Nephron (organoid): ENCODE data around the gene THTPA.

Experiments
- H3K27ac Mint-ChIP-seq, 3 experiments: 2 replicates each; pipeline ENCODE4 v1.8.0; 2020; ENCODE audit warnings: mixed read lengths in 3 of 3, mild to moderate bottlenecking in 2 of 3, moderate library complexity in 1 of 3
- H3K27me3 Mint-ChIP-seq: 2 replicates; pipeline ENCODE4 v1.8.0; 2021; ENCODE audit warnings: low read depth, mild to moderate bottlenecking, moderate library complexity, mixed read lengths
- H3K36me3 Mint-ChIP-seq: 2 replicates; pipeline ENCODE4 v1.8.0; 2020; ENCODE audit warnings: low read depth, mixed read lengths
- H3K4me1 Mint-ChIP-seq: 2 replicates; pipeline ENCODE4 v1.8.0; 2020; ENCODE audit warnings: mixed read lengths
- H3K4me3 Mint-ChIP-seq, 3 experiments: 2 replicates each; pipeline ENCODE4 v1.8.0; 2020; ENCODE audit warnings: mild to moderate bottlenecking in 3 of 3, mixed read lengths in 3 of 3, moderate library complexity in 2 of 3
- H3K9me3 Mint-ChIP-seq: 2 replicates; pipeline ENCODE4 v1.8.0; 2020; ENCODE audit warnings: mixed read lengths
- TF ChIP-seq, protein P1 (sequence below), 3 experiments: fragments of 200-600 bp; sonication (generic); IDR thresholded peaks; one replicate each; pipeline ENCODE4 v1.5.0; 2021; ENCODE audit warnings: antibody characterized with exemption in 3 of 3; ENCODE audit not compliant: unreplicated experiment in 3 of 3

The THTPA gene

DNA sequence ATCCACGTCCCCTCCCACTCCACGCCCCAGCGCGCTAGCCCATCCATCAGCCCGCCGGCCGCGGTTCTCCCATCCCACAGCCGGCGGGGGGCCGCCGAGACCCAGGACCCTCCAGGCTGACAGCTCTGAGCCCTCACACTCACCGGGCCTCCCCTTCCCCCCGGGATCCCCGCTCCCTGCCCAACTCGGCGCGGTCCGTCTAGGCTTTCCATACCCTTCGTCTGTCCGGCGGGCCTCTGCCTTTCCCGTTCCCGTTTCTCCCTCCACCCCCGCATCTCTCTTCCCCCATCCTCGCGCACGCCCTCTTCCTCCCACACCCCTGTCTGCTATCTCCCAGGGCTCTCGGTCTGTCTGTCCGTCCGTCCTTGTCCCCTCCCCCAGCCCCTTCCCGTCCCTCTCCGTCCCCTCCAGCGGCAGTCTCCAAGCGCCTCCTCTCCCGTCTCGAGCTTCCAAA is 5.2 kb upstream of the THTPA start:
- H3K4me3 Mint-ChIP-seq, result no peak overlapping the region
- H3K27me3 Mint-ChIP-seq, result no peaks in the 10 kb centered on the region
- TF ChIP-seq, protein P1, sequence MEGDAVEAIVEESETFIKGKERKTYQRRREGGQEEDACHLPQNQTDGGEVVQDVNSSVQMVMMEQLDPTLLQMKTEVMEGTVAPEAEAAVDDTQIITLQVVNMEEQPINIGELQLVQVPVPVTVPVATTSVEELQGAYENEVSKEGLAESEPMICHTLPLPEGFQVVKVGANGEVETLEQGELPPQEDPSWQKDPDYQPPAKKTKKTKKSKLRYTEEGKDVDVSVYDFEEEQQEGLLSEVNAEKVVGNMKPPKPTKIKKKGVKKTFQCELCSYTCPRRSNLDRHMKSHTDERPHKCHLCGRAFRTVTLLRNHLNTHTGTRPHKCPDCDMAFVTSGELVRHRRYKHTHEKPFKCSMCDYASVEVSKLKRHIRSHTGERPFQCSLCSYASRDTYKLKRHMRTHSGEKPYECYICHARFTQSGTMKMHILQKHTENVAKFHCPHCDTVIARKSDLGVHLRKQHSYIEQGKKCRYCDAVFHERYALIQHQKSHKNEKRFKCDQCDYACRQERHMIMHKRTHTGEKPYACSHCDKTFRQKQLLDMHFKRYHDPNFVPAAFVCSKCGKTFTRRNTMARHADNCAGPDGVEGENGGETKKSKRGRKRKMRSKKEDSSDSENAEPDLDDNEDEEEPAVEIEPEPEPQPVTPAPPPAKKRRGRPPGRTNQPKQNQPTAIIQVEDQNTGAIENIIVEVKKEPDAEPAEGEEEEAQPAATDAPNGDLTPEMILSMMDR (IDR thresholded peaks at IDR 0.05; ENCODE audit: unreplicated experiment in 3 of 3), result no peak
- H3K36me3 Mint-ChIP-seq, result no peaks in the 10 kb centered on the region
- H3K27ac Mint-ChIP-seq, result peak overlapping the region; percentile 8 to 93 (median 55)
- H3K4me1 Mint-ChIP-seq, result peaks cover 8% of the 10 kb centered on the region
- H3K9me3 Mint-ChIP-seq, result no peaks in the 10 kb centered on the region

DNA sequence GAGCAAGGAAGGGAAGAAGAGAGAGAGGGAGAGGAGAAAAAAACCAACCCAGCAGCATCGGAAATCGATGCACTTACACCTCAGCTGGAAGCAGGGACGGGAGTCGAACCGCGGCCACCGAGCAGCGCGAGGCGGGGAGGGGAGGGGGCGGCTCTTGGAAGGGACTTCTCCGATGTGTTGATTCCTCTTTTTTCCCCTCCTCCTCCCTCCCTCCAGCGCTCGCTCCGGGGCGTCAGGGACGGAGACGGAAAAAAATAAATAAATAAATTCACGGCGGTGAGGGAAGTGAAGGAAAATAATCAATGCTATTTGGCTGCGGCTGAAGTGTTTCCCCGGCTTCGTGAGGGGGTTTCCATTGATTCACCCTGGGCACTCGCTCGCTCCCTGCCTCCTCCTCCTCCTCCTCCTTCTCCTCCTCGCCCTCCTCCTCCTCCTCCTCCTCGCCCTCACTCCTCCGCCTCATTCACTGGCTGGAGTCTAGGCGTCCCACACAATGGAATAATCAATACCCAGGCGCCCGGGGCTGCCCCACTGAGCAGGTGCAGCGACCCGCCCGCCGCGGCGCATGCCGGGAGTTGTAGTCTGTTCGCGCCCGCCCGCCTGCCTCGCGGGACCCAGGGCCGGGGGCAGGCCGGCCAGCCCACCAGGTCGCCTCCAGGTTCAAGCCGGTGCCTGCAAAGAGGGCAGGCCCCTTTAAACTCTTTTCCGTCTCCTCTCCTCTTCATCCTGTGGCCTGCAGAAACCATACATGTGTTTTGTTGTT is 4.6 kb upstream of the THTPA start, which contains the start of gene ZFHX2:
ZFHX2 (minus strand) TSS at position 500 of the 763 bp plus-strand sequence. CDS start 16,440 bp downstream, outside the sequence.
- Mint-ChIP-seq H3K27me3 (no peaks in the 10 kb centered on the region), H3K27ac (peak within 1 kb of the TSS; percentile 53 to 93 (median 55)), H3K4me3 (peak within 1 kb of the TSS in 1 of 3 experiments; percentile 20), H3K4me1 (peaks cover 14% of the 10 kb centered on the region), H3K36me3 (no peaks in the 10 kb centered on the region), H3K9me3 (no peaks in the 10 kb centered on the region)
- TF ChIP-seq, protein P1 (IDR thresholded peaks at IDR 0.05; ENCODE audit: unreplicated experiment in 3 of 3), result no peak

DNA sequence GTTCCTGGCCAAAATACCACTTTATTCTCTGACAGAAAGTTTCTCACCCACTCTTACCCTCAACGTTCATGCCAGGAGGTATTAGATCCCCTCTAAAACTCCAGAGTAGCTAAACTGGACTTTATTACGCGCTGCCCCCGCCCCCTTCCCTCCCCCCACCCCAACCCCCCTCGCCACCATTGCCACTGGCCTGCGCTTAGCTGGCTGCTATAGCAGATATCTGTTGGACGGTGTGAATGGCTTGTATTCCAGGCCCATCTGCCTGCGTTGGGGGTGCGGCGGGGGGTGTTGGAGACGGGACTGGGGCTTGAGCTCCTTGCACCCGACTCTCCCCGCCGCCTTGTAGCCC is 564 bp upstream of the THTPA start:
- no peaks in the 10 kb centered on the region for H3K9me3 Mint-ChIP-seq
- peaks cover 31% of the 10 kb centered on the region for H3K4me1 Mint-ChIP-seq
- no peaks in the 10 kb centered on the region for H3K36me3 Mint-ChIP-seq
- TF ChIP-seq, protein P1 (IDR thresholded peaks at IDR 0.05; ENCODE audit: unreplicated experiment in 3 of 3), result no peak
- no peaks in the 10 kb centered on the region for H3K27me3 Mint-ChIP-seq
- peak overlapping the region; percentile 88 to 98 (median 94) for H3K27ac Mint-ChIP-seq
- peak overlapping the region; percentile 94 to 99 (median 99) for H3K4me3 Mint-ChIP-seq

DNA sequence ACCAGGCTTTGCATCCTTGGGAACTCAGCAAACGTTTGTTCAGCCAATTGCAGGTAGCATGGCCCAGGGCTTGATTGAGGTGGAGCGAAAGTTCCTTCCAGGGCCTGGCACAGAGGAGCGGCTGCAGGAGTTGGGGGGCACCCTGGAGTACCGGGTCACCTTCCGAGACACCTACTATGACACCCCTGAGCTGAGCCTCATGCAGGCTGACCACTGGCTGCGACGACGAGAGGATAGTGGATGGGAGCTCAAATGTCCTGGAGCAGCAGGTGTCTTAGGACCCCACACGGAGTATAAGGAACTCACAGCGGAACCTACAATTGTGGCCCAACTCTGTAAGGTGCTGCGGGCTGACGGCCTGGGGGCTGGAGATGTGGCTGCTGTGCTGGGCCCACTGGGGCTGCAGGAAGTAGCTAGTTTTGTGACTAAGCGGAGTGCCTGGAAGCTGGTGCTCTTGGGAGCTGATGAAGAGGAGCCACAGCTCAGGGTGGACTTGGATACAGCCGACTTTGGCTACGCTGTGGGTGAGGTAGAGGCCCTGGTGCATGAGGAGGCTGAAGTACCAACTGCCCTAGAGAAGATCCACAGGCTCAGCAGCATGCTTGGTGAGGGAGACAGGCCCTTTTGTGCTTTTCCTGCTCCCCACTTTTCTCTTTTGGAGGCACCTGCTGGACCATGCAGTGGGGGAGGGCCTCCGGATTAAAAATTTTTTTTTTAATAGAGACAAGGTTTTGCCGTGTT is 799 bp downstream of the THTPA start:
- Mint-ChIP-seq H3K27ac (peak overlapping the region; percentile 88 to 98 (median 94)), H3K27me3 (no peaks in the 10 kb centered on the region), H3K4me3 (peak overlapping the region; percentile 94 to 99 (median 99)), H3K4me1 (peaks cover 31% of the 10 kb centered on the region), H3K36me3 (peaks cover 9% of the 10 kb centered on the region), H3K9me3 (no peaks in the 10 kb centered on the region)
- TF ChIP-seq, protein P1 (IDR thresholded peaks at IDR 0.05; ENCODE audit: unreplicated experiment in 3 of 3), result no peak

DNA sequence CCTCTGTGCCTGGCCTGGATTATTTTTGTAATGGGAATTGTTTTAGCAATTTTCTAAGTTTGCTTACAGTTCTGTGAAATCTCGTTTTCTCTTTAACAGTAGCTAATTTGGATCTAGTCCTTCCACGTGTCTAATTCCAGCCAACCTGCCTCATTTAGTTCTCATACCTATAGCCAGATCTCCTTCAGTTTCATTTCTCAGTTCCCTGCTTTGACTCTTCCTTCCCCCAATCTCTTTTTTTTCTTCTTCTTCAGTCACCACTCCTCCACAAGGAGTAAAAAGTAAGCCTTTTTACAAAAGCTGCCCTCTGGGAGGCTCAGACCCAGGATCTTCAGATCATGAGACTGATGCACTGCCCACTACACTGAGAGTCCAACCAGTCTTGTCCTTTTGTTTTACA is 1.4 kb downstream of the THTPA start:
- TF ChIP-seq, protein P1 (IDR thresholded peaks at IDR 0.05; ENCODE audit: unreplicated experiment in 3 of 3), result no peak
- H3K27me3 Mint-ChIP-seq, result no peaks in the 10 kb centered on the region
- peak overlapping the region; percentile 76 to 84 (median 78) for H3K4me3 Mint-ChIP-seq
- H3K27ac Mint-ChIP-seq, result peak overlapping the region; percentile 10 to 75 (median 37)
- peaks cover 31% of the 10 kb centered on the region for H3K4me1 Mint-ChIP-seq
- H3K9me3 Mint-ChIP-seq, result no peaks in the 10 kb centered on the region
- peaks cover 9% of the 10 kb centered on the region for H3K36me3 Mint-ChIP-seq
